Adipose tissue (tissue), 3 donors: ENCODE results near the gene MRPL49. TPM values are rescaled to one million over a fixed set of nuclear protein-coding genes. Genes with fewer than 3 reads are reported as not detected.

Source experiments
- H3K27ac ChIP-seq: one replicate; pipeline ENCODE4 v1.5.1; 2013; ENCODE audit warnings: low read depth, low read length
- WGBS, 3 donors: extraction: QIAGEN DNeasy Blood & Tissue Kit; methylation state at CpG; one replicate each; pipeline ENCODE4 v1.1.7; 2013; 5-methylcytosine and 5-hydroxymethylcytosine counted together
- polyA plus RNA-seq, 3 donors: library from polyadenylated mRNA; stranded (reverse); fragments of 200-250 nt; gene quantifications; one replicate each; pipeline ENCODE4 v1.2.3, GENCODE V29; 2013
- donor health status: healthy with polysubstance abuse.
- donor health status: Bipolar disorder and iron deficiency.
- donor health status: healthy.

The MRPL49 gene
- 10 to 100 TPM; 22.3 to 32.5 (median 30.9) TPM for polyA plus RNA-seq

DNA sequence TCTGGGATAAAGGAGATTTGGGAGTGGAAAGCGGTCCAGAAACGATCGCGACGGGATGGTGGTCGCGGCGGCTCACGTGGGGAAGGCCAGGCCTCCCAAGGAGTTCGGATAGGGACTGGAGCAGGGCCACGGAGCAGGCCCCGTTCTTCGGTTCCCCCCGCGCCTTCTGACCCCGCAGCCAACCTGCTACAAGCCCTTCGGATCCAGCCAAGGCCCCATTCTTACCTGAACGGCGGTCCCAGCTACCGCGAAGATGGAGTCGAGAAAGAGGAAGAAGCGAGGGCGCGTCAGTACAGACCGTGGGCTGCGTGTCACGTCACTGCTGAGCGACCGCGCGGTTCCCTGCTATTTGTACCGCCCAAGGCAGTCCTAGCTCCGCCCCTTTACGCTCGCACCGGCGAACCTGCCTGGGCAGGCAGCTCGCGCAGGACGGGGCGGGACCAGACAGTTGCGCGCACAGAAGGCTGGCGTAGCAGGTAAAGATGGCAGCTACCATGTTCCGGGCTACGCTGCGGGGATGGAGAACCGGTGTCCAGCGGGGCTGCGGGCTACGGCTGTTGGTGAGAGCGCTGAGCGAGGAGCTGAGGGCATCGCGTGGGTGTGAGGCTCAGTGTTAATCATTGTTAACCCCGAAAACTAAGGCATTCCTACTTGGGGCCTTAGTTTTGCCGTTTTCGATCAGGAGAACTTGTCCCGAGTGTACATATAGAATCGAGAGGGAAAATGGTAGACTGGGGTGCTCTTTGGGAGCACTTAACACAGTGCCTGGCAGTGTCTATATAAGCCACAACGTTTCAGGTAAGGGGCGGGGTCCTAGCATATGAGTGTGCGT is at the start of gene MRPL49, which contains the start of gene FAU:
TSS of gene MRPL49 (plus strand) at position 457 of the 832 bp plus-strand sequence. CDS start at position 483, 26 bp downstream.
TSS of gene FAU (minus strand) at position 270 of the 832 bp plus-strand sequence. CDS start 321 bp downstream, outside the sequence.
- WGBS, 3 donors = 0% methylated on average over 64 of the region's 64 CpGs
- H3K27ac ChIP-seq = peak within 1 kb of the TSS; percentile 70

GRCh38 chr11:65072631-65072966 is 49.5 kb upstream of the MRPL49 start:
- H3K27ac ChIP-seq = no peak overlapping the region
- 24 to 75% (median 72%) methylated on average over 1 of the region's 1 CpG for WGBS, 3 donors

DNA sequence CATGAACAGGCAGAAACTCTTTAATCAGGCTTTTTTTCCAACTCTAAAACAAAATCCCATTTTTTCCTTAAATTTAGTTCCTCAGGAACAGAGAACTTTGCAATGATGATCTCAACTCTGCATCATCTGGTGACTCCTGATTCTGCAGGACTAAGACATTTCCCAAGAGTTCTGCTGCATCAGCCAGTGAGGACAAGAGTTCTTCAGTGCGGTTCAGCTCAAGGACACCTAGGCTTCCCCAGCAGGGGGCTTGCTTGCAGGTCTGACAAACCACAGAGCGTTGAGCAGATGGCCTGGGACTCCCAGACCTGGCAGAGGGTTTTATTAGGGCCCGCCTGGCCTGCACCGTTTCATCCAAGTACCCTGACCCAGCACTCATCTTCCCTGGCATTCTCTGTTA is 44.7 kb upstream of the MRPL49 start:
- WGBS, 3 donors = 76 to 84% (median 82%) methylated on average over 4 of the region's 4 CpGs
- H3K27ac ChIP-seq = no peak overlapping the region

DNA sequence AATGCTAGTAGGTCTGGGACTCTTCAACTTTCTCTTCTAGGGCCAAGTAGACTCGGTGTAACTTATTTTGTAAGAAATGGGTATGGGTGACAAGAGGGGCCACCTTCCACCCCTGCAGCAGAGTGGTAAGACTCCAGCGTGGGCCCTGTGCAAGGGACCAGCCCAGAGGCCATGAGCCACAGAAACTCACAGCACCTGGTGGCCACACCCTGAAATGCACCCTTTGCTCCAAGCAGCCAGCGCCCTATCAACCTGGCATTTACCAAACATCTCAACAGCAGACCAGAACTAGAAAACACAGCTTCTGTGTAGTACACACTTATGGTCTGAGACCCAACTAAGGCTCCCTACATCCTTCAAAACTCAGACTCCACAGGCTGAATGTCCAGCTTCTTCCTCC is 44.0 kb upstream of the MRPL49 start:
- no peak overlapping the region for H3K27ac ChIP-seq
- WGBS, 3 donors = 34 to 59% (median 37%) methylated on average over 3 of the region's 3 CpGs

- WGBS, 3 donors = 89 to 93% (median 91%) methylated on average over 9 of the region's 9 CpGs
- no peak overlapping the region for H3K27ac ChIP-seq
Observed at GRCh38 chr11:65078786-65079342, 43.3 kb upstream of the MRPL49 start.

- WGBS, 3 donors = 4 to 6% (median 5%) methylated on average over 12 to 13 of the region's 13 CpGs
- no peak overlapping the region for H3K27ac ChIP-seq
Observed at GRCh38 chr11:65083134-65083833, 38.8 kb upstream of the MRPL49 start.

- H3K27ac ChIP-seq = peak within 1 kb of the TSS; percentile 91
- 0% methylated on average over 66 to 79 of the region's 79 CpGs for WGBS, 3 donors
Observed at GRCh38 chr11:65083834-65084597, 38.1 kb upstream of the MRPL49 start, which contains the start of the genes CDCA5 and ZFPL1. Gene CDCA5, minus strand, starts transcription at chr11:65084040. Its CDS starts 62 bp downstream, at chr11:65083978. Gene ZFPL1, plus strand, starts transcription at chr11:65084222. Its CDS starts 477 bp downstream, at chr11:65084699.

DNA sequence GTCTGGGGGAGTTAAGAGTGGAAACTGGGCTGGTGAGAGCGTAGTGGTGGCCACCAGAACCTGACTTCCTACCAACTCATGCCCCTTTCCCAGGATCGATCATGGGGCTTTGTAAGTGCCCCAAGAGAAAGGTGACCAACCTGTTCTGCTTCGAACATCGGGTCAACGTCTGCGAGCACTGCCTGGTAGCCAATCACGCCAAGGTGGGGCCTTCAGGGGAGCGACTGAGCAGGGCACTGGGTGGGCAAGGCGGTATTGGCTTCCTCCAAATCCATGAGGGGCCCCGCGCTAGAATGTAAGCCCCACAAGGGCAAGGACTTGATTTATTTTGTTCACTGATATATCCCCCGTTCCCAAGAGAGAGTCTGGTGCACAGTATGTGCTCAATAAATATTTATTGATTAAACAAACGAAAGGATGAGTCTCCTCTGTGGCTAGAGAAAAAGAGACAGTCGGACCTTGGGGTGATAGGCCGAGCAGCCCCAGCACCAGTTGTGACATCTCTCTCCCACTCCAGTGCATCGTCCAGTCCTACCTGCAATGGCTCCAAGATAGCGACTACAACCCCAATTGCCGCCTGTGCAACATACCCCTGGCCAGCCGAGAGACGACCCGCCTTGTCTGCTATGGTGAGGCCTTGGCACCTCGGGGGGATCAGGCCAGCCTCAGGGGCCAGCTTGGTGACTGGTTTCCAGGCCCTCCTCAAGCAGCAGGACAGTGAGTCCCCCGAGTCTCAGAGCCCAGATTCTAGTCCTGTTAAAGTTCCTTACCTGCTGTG is 37.3 kb upstream of the MRPL49 start:
- no peak overlapping the region for H3K27ac ChIP-seq
- WGBS, 3 donors = 37 to 47% (median 44%) methylated on average over 23 of the region's 23 CpGs

- 85 to 92% (median 86%) methylated on average over 4 of the region's 4 CpGs for WGBS, 3 donors
- no peak overlapping the region for H3K27ac ChIP-seq
Observed at GRCh38 chr11:65085446-65085845, 36.7 kb upstream of the MRPL49 start.

DNA sequence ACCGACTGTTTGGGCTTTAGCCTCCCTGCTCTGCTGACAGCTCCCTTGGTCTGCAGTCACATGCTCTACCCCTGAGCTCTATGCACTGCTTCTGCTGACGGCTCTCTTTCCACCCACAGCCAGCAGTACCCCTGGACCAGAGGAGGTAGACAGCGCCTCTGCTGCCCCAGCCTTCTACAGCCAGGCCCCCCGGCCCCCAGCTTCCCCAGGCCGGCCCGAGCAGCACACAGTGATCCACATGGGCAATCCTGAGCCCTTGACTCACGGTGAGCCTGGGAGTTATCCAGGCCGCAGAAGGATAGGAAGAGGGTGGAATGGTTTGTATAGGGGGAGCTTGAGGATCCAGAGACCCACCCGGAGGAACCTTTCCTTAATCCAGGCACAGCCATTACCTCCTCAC is 35.3 kb upstream of the MRPL49 start:
- 92 to 94% (median 92%) methylated on average over 9 of the region's 9 CpGs for whole genome bisulfite sequencing, 3 donors
- no peak overlapping the region for H3K27ac ChIP-seq

DNA sequence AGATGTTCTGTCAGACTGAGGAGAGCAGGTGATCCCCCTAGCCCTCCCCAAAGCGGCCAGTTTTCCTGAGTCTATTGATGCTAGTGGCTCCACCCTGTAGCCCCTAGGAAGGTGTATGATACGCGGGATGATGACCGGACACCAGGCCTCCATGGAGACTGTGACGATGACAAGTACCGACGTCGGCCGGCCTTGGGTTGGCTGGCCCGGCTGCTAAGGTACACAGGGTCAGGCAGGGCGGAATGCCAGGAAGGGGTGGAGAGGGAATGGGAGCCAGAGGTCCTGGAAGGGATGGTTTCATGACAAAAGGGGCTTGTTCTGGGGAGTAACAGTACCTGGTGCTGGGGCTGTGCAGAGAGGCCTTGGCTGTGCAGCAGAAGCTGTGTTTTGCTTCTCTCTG is 34.9 kb upstream of the MRPL49 start:
- 69 to 92% (median 90%) methylated on average over 11 of the region's 11 CpGs for WGBS, 3 donors
- no peak overlapping the region for H3K27ac ChIP-seq

- no peak overlapping the region for H3K27ac ChIP-seq
- WGBS, 3 donors = 84 to 97% (median 91%) methylated on average over 12 to 15 of the region's 15 CpGs
Observed at GRCh38 chr11:65087827-65088226, 34.3 kb upstream of the MRPL49 start.

GRCh38 chr11:65089621-65090020 is 32.5 kb upstream of the MRPL49 start:
- no peak overlapping the region for H3K27ac ChIP-seq
- WGBS, 3 donors = 88 to 96% (median 93%) methylated on average over 4 of the region's 4 CpGs

- no peak overlapping the region for H3K27ac ChIP-seq
- 92 to 98% (median 95%) methylated on average over 4 of the region's 4 CpGs for WGBS, 3 donors
Observed at GRCh38 chr11:65090628-65091027, 31.5 kb upstream of the MRPL49 start.

DNA sequence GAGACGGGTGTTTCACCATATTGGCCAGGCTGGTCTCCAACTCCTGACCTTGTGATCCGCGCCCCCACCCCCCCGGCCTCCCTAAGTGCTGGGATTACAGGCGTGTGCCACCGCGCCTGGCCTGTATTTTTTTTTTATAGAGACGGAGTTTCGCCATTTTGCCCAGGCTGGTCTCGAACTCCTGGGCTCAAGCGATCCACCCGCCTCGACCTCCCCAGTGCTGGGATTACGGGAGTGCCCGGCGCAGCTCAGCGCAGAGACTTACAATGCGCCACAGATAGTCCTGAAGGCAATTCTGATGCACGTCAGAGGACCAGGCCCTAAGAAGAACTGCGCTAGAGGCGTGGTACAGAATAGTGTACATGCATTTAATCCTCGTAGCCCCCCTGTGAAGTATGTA is 26.7 kb upstream of the MRPL49 start:
- H3K27ac ChIP-seq = no peak overlapping the region

DNA sequence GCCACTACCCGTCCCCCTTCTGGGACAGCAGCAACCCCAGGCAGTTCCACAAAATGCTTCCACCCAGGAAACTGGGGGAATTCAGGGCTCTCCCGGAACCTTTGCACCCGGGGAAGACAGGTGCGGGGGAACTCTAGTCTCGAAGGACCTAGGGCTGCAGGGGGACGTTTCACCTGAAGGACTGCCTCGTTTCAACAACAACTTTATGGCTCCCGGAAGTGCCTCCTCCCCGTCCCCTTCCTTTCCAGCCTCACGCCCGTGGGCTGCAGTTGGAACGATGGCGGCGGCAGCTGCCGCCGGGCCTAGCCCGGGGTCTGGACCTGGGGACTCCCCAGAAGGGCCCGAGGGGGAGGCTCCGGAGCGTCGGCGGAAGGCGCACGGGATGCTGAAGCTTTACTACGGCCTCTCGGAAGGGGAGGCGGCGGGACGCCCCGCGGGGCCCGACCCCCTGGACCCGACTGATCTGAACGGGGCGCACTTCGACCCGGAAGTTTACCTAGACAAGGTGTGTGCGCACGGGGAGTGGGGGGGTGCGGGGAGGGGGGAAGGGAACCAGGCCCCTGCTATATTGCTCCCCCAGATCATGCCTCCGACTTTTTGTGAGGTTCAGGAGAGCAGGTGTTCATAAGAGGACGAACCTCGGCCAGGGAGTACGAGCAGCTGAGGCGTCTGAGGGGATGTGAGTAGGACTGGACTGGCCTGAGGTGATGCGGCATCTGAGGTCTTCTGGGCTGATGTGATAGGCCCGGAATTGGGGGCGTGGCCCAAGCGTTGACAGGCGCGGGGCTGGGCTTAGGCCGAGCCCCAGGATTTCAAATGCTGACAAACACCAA is 25.9 kb upstream of the MRPL49 start, which contains the start of gene VPS51:
TSS of gene VPS51 (plus strand) at position 241 of the 833 bp plus-strand sequence. CDS start at position 278, 37 bp downstream.
- WGBS, 3 donors = 0 to 1% (median 0%) methylated on average over 46 to 52 of the region's 52 CpGs
- H3K27ac ChIP-seq = no peak within 1 kb of the TSS

More for the DNA sequence above, 26.7 kb upstream of the MRPL49 start:
- 62 to 81% (median 80%) methylated on average over 22 of the region's 22 CpGs for WGBS, 3 donors

- no peak overlapping the region for H3K27ac ChIP-seq
- WGBS, 3 donors = 24 to 43% (median 38%) methylated on average over 8 of the region's 8 CpGs
Observed at GRCh38 chr11:65096926-65097325, 25.2 kb upstream of the MRPL49 start.
